ENCODE results near the gene CAMTA1.
A peak's percentile ranks its signal among the peaks of the same experiment; 100 is the strongest.

Gene CAMTA1

DNA sequence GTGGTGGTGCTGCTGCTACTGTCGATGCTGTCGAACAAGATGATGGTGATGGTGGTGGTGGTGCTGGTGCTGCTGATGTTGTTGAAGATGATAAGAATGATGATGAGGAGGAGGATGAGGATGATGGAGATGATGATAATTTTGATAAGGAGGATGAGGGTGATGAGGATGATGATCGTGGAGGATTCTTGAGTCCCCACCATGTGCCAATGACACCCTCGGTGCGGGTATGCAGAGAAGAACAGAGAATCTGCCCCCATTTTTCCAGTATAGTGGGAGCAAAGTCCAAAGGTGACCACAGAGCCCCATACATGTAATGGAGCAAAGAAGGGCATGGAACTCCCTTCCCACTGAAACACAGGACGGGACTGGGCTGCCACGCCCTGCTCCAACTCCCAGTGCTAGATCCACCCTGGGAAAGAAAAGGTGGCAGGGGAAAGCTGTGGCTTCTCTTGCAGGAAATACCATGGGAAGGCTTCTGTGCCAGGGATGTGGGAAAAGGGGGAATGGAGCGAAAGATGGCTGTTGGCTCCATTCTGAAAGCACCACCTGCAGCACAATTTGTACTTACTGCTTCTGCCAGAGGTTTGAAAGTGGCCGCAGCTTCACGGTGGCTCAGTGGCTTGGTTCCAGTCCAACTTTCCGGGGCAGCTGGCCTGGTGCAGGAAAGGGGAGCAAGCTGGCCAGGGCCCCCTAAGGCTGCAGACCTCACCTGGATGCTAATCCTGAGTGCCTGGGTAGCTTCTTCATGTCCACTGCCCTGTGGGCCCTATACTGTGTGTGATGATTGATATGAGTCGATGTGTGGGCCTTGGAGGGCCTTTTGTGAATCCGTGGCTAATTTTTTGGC, 598.6 kb downstream of the CAMTA1 start:
- peak; percentile 7 for DNase-seq

DNA sequence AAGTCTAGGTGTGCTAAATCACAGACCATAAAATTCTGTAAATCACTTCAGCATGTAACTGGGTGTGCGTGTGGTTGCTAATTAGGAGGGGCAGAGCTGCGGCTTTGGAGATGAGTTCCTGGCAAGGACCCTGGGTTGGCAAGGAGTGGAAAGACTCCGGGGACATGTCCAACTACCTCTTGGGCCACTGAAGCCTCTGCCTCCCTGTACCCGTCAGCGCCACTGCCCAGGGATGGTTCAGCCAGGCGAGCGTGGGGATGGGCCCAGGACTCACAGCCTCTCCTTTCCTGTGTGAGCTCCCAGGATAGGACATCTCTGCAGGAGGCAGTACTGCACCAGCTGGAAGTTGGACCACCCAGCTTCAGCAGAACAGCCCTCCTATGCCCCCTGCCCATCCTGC, 599.4 kb downstream of the CAMTA1 start:
- DNase-seq = peak; percentile 40

DNA sequence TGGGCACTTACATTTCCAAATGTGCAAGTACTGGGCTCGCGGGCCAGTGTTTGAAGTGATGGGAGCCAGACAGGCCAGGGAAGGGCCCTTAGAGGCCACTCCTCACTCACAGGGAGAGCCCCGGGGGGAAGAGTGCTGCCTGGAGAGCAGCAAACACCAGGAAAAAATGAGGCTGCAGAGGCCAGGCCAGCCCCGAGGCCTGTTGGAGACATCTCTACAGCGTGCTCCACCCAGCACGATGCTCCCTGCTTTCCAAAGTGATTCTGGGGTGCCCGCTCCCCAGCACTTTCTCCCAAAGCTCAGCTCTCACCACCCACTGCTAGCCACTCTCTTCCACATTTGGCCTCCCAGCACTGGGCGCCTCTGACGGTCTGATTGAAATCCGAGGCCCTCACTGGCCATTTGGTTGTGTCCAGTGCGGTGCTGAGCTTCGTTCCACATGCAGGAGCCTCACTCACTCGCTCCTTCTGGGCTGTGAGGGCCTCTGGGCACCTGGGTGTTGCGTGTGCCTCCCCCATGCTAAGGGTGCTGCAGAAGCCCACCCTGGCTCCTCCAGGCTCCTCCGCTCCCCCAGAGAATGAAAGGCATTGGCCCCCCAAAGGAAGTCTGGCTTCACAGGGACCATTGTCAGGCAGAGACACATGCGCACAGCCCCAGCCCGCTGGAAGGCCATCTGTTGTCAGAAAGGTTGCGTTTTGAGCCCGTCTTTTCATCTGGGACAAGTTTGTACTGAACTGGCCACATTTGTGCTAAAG, 600.4 kb downstream of the CAMTA1 start:
- DNase-seq = peak; percentile 24

DNA sequence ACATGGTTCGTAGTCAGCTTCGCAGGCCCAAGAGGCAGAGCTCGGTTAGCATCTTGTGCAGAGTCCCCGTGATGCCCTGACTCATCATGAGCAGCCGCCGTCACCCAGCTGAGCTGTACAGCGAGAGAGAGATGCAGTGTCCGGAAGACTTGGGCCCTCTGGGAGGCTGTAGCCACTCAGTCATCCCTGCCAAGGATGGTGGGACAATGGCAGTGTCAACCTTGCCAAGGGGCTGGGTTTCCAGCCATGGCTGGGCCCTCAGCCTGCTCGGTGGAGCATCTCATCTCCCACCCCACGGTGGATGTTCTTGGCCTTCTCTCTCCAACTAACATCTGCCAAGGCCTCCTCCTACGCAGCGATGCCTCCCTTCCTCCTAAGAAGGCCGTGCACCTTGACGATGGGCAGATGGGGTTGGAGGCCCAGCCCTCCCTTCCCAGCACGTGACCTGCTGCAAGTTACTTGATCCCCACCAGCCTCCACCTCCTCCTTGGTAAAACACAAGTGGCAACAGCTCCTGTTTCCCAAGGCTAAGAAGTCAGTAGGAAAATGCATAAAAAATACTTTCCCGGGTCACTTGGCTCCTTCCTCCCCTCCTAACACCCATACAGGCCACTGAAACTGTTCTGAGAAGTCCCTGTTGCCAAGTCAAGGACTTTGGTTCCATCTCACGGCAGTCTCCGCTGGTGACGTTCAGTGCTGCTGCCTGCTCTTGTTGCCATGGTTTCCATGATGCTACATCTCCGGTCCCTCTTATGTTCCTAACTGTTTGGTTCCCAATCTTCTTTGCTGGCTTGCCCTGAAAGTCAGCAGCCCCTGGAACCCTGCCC, 601.2 kb downstream of the CAMTA1 start:
- DNase-seq = peak; percentile 19

DNA sequence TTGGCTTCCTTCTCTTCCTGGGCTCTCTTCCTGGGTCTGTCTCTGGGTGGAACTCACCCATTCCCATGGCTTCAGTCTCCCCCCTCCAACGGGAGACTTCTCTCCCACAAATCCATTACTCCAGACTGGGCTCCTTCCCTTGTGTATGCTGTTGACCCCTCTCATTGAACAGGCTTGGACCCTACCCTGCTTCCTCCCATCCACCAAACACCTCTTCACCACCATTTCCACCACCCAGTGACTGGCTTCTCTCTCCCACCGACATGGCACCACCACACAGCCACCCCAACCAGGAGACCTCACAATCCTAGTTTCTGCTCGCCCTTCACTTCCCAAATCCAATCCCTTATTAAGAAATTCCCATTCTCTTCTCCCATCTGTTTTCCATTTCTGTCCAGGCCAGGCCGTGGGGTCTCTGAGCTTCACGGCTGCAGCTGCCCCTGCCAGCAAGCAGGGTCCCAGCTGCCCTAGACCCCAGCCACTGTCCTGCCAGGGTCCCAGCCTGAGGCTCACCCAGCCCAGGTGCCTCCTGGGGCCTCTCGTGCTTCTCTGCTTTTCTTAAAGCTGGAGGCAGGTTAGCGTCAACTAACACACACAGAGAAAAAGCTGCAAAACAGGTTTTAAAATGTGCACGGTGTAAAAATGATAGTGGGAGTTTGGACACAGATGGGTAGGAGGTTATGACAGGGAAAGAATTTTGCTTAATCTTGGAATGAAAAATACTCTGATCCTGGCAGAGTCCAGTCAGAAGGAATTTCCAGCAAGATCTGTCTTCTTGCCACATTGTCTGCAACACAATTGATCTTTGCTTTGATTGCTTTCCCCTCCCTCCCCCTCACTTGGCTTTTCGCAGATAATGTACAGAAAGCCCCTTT, 602.0 kb downstream of the CAMTA1 start:
- peak; percentile 28 for DNase-seq

DNA sequence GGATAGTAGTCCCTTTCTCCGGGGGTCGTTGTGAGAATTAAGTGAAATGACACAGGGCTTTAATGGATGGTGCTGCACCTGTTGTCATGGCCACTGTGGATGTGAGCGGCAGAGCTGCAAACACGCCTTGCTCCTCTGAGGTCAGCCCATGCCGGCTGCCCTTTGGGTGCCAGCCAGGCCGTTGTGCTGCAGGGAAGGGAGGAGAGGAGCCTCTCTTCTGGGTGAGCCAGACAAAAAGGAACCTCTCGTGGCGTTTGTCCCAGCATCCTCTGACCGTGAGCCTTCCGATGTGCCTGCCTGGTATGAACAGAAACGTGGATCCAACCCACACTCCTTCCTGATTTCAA, 602.9 kb downstream of the CAMTA1 start:
- peak; percentile 11 for DNase-seq

DNA sequence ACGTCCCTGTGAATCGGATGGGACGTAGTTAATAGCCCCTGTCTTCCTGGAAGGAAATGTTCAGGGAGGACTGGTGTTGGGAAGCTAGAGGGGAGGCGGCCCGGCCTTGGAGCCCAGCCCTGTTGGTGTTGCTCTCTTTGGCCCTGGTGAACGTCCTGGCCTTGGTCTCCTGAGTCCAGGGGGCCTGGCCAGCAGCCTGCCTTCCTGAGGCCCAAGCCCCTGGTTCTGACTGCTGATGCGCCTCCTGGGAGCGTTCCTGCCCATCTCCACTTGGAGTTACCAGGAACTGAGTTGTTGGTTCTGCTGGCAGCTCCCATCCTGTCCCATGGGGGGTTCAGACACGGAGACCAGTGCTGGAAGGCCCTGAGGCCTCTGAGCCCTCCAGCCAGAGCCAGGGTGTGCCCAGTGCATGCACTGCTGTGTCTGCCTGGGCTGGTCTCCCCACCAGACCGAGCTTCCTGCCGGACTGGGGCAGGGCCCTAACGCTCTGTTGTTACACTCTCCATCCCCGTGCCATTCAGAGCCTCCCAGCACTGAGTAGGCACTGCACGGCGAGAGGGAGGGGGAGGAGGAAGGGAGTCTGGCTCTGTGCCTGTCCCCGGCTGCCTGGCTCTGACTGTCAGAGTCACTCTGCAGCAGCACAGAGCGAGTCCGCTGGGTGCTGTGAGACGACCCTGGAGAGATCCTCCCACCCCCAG, 603.4 kb downstream of the CAMTA1 start:
- DNase-seq = peak; percentile 19

DNA sequence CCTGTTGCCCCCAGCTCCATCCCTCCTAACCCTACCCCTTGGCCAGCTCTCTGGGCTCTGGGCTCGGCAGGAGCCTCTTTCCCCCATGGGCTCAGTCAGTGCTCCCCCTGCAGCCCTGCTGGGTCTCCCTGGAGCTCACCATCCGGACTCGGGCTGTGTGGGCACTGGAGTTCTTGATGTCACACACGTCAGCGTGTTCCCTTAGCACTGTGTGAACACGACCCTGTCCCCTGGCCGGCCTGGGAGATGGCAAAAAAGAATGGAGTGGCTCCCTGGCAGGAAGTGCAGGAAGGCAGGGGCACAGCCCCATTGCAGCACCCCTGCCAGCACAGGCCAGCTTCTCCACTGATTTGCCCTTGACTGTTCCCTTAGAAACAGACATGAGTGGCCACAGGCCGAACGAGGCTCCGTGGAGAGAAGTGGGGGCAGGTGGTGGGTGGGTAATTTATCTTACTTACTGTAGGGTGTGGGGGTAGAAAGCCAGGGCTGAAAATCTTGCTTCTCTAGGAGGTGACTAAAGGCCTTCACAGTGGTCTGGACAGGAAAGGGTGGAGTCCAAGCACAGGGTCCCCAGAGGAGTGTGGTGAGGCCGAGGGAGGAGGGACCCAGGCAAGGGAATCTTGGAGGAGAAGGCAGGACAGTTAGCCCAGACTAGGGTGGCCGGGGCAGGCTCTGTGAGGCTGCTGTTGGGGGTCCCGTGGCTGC, 604.1 kb downstream of the CAMTA1 start:
- peak; percentile 30 for DNase-seq

DNA sequence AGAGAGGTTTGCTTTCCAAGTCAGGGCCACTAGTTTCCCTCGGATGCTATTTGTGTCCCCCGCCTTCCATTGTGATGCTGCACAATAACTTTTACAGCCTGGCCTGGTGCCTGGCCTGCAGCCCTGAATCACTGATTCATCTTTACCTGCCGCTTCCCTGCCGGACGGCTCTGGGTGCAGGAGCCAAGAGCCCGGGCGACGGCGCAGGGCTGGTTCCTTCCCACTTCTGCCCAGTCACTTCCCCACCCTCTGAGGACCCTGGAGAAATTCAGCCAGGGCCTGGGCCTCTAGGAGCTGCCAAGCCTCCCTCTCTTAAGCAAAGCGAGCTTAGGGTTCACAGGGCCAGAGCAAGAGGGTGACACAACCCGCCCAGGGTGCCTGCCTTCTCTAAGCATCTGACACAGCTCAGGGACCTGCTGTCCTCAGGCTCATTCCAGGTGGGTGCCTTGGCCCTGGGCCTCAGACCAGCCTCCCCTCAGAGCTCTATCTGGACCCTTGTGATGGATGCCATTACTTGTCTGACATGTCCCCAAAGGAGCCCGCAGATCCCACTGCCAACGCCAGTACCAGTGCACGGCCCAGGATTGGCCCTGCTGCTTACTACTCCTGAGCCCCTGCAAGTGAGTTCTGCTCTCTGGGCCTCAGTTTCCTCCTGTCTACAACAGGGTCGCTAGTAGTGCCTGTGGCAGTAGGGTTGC, 604.8 kb downstream of the CAMTA1 start:
- peak; percentile 49 for DNase-seq

DNA sequence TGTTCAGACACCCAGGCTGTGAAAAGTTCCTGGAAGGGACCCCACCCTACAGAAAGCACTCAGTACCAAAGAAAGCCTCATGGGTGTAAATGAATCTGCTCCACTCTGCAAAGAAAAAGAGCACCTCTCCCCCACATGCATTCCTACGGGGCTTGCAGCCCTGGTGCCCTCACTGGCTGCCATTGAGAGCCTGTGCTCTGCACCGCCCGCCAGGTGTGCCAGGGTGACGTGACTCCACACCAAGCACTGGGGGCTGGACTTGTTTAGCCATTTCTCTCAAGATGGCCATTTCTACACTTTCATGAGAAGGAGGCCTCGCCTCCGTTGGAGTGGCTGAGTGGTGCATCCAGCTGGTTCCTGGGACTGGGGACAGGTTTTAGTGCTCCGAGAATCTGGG, 605.3 kb downstream of the CAMTA1 start:
- DNase-seq = peak; percentile 28

DNA sequence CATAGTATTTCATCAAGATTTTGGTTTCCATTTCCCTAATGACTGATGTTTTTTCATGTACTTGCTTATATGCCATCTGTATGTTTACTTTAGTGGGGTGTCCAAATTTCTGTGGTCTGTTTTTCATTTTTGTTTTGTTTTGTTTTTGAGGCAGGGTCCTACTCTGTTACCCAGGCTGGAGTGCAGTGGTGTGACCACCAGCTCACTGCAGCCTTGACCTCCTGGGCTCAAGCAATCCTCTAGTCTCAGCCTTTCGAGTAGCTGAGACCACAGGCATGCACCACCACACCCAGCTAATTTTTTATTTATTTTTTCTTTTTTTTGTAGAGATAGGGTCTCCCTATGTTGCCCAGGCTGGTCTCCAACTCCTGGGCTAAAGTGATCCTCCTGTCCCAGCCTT, 607.9 kb downstream of the CAMTA1 start:
- DNase-seq = no peak

DNA sequence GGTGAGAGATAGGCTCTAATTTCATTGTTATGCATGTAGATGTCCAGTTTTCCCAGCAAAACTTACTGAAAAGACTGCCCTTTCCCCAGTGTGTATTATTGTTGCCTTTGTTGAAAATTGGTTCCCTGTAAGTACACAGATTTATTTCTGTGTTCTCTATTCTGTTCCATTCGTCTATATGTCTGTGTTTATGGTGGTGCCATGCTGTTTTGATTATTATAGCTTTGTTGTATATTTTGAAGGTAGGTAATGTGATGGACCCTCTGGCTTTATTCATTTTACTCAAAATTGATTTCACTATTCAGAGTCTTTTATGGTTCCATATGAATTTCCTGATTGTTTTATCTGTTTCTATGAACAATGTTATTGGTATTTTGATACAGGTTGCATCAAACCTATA, 610.0 kb downstream of the CAMTA1 start:
- no peak for DNase-seq

DNA sequence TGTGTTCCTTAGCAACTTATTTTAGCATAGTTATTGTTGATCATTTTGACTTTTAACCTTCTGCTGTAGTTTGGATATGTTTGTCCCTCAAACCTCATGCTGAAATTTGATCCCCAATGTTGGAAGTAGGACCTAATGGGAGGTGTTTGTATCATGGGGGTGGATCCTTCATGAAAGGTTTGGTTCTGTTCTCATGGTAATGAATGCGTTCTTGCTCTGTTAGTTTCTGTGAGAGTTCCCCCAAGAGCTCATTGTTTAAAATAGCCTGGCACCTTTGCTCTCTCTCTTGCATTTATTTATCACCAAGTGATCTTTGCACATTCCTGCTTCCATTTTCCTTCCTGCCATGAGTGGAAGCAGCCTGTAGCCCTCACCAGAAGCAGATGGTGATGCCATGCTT, 613.7 kb downstream of the CAMTA1 start:
- DNase-seq = no peak

DNA sequence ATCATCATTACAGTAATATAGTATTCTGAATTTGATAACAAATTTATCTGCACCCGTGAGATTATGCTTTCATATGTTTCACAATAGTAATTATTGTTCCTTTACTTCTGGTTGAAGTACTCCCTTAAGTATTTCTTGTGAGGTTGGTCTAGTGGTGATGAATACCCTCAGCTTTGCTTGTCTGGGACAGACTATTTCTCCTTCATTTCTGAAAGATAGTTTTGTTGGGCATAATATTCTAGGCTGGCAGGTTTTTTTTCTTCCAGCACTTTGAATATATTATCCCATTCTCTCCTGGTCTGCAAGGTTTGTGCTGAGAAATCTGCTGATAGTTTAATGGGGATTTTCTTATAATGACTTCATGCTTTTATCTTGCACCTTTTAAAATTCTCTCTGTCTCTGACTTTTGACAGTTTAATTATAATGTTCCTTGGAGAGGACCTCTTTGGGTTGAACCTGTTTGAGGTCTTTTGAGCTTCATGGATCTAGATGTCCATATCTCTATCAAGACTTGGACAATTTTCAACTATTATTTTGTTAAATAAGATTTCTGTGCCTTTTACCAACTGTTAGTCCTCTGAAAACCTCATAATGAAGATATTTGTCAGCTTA, 614.4 kb downstream of the CAMTA1 start:
- DNase-seq = no peak

DNA sequence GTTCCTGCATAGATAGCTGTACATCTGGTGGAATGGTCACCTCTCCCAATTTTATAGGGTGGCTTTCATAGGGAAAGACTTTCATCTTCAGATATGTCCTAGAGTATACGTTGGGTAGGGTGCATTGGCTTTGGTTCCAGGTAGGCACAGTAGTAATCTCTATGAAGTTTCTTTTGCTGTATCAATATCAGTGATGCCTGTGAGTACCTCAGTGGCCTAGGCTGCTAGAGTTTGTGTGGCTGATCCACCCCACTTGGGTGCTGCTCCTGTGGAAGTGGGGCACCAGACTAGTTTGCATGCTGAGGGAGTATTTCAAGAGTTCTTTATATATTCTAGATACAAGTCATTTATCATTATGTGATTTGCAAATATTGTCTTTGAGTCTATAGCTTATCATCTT, 615.3 kb downstream of the CAMTA1 start:
- DNase-seq = no peak

DNA sequence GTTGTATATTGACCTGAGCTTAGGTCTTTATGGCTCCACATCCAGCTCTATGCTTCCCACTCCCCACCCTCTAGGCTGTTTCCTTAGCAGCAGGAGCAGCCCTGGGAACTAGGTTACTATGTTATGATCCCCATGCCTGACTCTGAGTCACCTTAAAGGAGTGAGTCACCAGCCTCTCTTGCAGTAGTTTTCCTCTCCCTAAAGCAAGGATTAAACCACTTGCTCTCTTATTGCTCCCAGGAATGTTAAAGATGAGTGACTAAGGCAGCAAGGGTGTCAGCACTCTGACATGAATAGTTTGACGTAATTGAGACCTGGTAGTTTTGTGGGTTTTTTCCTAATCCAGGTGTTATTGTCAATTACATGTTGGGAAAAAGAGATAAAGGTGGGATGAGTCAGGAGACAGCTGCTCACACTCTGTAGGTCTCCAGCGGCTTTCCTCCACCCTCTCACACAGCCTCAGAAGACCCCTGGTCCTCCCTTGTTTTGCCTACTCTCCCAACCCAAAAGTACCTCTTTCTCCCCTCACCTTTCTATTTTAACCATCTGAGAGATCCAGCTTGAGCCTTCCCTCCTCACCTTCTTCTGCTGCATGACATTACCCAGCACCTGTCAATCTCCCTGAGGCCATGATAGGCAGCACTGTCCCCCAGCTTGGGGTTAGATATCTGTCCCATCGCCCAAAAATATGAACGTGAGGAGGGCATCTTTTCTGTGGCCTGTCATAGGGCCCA, 616.7 kb downstream of the CAMTA1 start:
- peak; percentile 9 for DNase-seq

DNA sequence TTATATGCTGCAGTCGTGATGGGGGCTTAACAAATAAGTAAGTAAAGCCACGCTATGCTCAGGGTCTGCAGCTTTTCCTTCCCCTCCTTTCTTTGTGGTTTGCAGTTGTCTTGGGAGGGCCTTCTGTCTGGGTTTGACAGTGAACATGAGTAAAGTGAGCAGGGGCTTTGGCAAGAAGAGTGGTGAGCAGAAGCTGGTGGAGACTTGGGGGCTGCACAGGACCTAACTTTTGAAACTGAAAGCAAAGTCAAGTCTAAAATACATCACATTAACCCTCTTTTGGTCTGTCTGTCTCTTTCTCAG, 617.2 kb downstream of the CAMTA1 start:
- DNase-seq = no peak

DNA sequence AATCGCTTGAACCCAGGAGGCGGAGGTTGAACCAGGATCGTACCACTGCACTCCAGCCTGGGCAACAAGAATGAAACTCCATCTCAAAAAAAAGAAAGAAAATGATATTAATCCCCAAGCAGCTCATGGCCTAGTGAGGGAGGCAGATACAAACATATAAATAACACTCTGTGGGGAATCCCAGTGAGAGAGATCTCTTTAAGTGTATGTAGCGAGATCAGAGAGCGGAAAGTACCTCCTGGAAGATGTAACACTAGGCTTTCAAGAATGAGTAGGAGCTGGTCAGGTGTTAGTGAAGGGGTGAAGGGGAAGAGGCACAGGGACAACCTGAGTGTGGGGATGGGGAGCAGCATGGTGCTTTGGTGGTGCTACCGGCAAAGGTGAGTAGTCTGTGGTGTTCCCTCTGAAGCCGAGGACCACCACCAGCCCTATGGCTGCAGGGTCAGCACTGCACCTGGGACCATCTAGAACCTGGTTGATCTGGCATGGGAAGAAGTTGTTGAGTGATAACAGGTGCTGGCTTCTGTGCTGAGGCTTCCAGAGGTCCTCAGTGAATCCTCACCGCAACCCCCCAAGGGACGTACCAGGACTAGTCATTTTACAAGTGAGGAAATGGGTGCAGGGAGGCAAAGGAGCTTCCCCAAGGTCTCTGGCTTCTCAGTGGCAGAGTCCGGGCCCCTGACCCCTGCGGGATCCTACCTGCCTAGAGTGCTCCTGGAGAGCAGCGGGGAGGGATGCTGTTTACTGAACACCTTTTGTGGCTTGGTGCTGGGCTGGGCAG, 618.2 kb downstream of the CAMTA1 start:
- DNase-seq = peak; percentile 30

Measured in activated CD8-positive, alpha-beta memory T cell treated with anti-CD3 and anti-CD28 coated beads for 24 hours (primary cell).